ENCODE results near the gene SUN2. TPM values are rescaled to one million over a fixed set of nuclear protein-coding genes. Genes with fewer than 3 reads are reported as not detected.

Gene SUN2
- total and polyA plus RNA-seq, 2 of the 13 experiments (the other 11 are each of a cell fraction or from before 2014, with no cell fraction given), result 45.6 to 56.6 TPM

DNA sequence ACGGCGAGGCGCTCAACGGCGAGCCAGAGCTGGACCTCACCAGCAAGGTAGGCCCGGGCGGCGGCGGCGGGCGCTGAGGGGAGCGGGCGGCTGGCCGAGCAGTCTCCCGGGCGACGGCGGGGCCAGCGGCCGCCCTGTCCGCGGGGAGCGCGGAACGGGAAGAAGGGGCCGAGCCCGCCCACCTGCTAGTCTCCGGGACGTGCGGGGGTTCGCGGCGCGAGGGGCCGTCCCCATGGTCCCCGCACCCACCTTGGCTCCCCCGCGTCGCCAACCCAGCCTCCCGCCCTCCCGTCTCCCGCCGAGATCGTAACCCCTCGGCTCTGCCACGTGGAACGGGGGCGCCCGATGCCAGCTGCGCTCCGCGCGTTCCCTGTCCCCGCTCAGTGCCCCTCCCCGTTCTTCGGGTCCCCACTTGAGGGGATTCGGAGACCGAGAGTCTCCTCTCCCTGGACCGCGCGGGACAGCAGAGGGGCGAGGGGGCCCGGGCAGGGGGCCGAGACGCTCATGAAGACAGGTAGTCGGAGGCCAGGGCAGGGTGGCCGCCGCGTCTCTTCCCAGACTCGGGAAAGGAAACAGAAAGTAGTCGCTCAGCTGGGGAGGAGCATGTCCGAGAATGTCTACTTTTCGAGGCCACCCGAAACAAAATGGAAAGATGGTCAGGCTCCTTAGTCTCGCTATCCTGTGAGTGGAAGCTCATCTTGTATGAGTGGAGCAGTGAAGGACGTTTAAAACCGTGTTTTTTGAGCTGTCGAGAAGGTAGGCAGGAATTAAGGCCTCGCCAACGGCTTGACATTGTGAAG, 49.5 kb downstream of the SUN2 start (continued):
- TF ChIP-seq, protein P1, sequence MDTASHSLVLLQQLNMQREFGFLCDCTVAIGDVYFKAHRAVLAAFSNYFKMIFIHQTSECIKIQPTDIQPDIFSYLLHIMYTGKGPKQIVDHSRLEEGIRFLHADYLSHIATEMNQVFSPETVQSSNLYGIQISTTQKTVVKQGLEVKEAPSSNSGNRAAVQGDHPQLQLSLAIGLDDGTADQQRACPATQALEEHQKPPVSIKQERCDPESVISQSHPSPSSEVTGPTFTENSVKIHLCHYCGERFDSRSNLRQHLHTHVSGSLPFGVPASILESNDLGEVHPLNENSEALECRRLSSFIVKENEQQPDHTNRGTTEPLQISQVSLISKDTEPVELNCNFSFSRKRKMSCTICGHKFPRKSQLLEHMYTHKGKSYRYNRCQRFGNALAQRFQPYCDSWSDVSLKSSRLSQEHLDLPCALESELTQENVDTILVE (CRISPR knock-in tag; IDR thresholded peaks at IDR 0.05), result no peak
- TF ChIP-seq, protein P2, sequence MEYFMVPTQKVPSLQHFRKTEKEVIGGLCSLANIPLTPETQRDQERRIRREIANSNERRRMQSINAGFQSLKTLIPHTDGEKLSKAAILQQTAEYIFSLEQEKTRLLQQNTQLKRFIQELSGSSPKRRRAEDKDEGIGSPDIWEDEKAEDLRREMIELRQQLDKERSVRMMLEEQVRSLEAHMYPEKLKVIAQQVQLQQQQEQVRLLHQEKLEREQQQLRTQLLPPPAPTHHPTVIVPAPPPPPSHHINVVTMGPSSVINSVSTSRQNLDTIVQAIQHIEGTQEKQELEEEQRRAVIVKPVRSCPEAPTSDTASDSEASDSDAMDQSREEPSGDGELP (IDR thresholded peaks at IDR 0.05; ENCODE audit: borderline replicate concordance, low read depth), result no peak
- TF ChIP-seq, protein P3, sequence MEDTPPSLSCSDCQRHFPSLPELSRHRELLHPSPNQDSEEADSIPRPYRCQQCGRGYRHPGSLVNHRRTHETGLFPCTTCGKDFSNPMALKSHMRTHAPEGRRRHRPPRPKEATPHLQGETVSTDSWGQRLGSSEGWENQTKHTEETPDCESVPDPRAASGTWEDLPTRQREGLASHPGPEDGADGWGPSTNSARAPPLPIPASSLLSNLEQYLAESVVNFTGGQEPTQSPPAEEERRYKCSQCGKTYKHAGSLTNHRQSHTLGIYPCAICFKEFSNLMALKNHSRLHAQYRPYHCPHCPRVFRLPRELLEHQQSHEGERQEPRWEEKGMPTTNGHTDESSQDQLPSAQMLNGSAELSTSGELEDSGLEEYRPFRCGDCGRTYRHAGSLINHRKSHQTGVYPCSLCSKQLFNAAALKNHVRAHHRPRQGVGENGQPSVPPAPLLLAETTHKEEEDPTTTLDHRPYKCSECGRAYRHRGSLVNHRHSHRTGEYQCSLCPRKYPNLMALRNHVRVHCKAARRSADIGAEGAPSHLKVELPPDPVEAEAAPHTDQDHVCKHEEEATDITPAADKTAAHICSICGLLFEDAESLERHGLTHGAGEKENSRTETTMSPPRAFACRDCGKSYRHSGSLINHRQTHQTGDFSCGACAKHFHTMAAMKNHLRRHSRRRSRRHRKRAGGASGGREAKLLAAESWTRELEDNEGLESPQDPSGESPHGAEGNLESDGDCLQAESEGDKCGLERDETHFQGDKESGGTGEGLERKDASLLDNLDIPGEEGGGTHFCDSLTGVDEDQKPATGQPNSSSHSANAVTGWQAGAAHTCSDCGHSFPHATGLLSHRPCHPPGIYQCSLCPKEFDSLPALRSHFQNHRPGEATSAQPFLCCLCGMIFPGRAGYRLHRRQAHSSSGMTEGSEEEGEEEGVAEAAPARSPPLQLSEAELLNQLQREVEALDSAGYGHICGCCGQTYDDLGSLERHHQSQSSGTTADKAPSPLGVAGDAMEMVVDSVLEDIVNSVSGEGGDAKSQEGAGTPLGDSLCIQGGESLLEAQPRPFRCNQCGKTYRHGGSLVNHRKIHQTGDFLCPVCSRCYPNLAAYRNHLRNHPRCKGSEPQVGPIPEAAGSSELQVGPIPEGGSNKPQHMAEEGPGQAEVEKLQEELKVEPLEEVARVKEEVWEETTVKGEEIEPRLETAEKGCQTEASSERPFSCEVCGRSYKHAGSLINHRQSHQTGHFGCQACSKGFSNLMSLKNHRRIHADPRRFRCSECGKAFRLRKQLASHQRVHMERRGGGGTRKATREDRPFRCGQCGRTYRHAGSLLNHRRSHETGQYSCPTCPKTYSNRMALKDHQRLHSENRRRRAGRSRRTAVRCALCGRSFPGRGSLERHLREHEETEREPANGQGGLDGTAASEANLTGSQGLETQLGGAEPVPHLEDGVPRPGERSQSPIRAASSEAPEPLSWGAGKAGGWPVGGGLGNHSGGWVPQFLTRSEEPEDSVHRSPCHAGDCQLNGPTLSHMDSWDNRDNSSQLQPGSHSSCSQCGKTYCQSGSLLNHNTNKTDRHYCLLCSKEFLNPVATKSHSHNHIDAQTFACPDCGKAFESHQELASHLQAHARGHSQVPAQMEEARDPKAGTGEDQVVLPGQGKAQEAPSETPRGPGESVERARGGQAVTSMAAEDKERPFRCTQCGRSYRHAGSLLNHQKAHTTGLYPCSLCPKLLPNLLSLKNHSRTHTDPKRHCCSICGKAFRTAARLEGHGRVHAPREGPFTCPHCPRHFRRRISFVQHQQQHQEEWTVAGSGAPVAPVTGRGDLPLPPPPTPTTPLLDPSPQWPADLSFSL (CRISPR knock-in tag; IDR thresholded peaks at IDR 0.05), result no peak
- TF ChIP-seq, protein P4, sequence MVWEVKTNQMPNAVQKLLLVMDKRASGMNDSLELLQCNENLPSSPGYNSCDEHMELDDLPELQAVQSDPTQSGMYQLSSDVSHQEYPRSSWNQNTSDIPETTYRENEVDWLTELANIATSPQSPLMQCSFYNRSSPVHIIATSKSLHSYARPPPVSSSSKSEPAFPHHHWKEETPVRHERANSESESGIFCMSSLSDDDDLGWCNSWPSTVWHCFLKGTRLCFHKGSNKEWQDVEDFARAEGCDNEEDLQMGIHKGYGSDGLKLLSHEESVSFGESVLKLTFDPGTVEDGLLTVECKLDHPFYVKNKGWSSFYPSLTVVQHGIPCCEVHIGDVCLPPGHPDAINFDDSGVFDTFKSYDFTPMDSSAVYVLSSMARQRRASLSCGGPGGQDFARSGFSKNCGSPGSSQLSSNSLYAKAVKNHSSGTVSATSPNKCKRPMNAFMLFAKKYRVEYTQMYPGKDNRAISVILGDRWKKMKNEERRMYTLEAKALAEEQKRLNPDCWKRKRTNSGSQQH (CRISPR knock-in tag; IDR thresholded peaks at IDR 0.05; ENCODE audit: low read depth), result no peak
- TF ChIP-seq, protein P5, sequence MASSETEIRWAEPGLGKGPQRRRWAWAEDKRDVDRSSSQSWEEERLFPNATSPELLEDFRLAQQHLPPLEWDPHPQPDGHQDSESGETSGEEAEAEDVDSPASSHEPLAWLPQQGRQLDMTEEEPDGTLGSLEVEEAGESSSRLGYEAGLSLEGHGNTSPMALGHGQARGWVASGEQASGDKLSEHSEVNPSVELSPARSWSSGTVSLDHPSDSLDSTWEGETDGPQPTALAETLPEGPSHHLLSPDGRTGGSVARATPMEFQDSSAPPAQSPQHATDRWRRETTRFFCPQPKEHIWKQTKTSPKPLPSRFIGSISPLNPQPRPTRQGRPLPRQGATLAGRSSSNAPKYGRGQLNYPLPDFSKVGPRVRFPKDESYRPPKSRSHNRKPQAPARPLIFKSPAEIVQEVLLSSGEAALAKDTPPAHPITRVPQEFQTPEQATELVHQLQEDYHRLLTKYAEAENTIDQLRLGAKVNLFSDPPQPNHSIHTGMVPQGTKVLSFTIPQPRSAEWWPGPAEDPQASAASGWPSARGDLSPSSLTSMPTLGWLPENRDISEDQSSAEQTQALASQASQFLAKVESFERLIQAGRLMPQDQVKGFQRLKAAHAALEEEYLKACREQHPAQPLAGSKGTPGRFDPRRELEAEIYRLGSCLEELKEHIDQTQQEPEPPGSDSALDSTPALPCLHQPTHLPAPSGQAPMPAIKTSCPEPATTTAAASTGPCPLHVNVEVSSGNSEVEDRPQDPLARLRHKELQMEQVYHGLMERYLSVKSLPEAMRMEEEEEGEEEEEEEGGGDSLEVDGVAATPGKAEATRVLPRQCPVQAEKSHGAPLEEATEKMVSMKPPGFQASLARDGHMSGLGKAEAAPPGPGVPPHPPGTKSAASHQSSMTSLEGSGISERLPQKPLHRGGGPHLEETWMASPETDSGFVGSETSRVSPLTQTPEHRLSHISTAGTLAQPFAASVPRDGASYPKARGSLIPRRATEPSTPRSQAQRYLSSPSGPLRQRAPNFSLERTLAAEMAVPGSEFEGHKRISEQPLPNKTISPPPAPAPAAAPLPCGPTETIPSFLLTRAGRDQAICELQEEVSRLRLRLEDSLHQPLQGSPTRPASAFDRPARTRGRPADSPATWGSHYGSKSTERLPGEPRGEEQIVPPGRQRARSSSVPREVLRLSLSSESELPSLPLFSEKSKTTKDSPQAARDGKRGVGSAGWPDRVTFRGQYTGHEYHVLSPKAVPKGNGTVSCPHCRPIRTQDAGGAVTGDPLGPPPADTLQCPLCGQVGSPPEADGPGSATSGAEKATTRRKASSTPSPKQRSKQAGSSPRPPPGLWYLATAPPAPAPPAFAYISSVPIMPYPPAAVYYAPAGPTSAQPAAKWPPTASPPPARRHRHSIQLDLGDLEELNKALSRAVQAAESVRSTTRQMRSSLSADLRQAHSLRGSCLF (CRISPR knock-in tag; IDR thresholded peaks at IDR 0.05; ENCODE audit: borderline replicate concordance), result no peak
- no peak for TF ChIP-seq HDAC6 (IDR thresholded peaks at IDR 0.05; ENCODE audit: low read depth, low read length)
- no peak for TF ChIP-seq ZNF160 (CRISPR knock-in tag; IDR thresholded peaks at IDR 0.05)
- TF ChIP-seq ZFP62 (CRISPR knock-in tag; IDR thresholded peaks at IDR 0.05), result no peak
- TF ChIP-seq AKAP8 (CRISPR knock-in tag; IDR thresholded peaks at IDR 0.05), result no peak
- TF ChIP-seq, protein P6, sequence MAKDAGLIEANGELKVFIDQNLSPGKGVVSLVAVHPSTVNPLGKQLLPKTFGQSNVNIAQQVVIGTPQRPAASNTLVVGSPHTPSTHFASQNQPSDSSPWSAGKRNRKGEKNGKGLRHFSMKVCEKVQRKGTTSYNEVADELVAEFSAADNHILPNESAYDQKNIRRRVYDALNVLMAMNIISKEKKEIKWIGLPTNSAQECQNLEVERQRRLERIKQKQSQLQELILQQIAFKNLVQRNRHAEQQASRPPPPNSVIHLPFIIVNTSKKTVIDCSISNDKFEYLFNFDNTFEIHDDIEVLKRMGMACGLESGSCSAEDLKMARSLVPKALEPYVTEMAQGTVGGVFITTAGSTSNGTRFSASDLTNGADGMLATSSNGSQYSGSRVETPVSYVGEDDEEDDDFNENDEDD (CRISPR knock-in tag; IDR thresholded peaks at IDR 0.05; ENCODE audit: borderline replicate concordance), result no peak; the same call in 1 of the 2 replicates
- TF ChIP-seq ZFY (CRISPR knock-in tag; IDR thresholded peaks at IDR 0.05), result peak; percentile 91

Data from HepG2 (cell line).